Uterus (tissue), 4 donors: ENCODE results near the gene LCN10. TPM values are rescaled to one million over a fixed set of nuclear protein-coding genes. Genes with fewer than 3 reads are reported as not detected.
"Not testable (repeated sequence)": the region's sequence is repeated elsewhere in the genome, so short reads cannot be mapped to it uniquely, and the experiment has no call there.

ENCODE experiments used
- DNase-seq, 2 donors: peaks; one replicate each; pipeline ENCODE4 v3.0.0-alpha.2; 2019 to 2020
- H3K27ac ChIP-seq, 2 donors: fragments of 200-600 bp; sonication (generic); 1 replicate in 1 of 2; 2 replicates in 1 of 2; pipeline ENCODE4 v1.5.1; 2016 to 2018
- H3K27me3 ChIP-seq, 2 donors: fragments of 200-600 bp; sonication (generic); one replicate each; pipeline ENCODE4 v1.5.1; 2018 to 2019; ENCODE audit warnings: control low read depth in 1 of 2
- H3K36me3 ChIP-seq, 2 donors: fragments of 200-600 bp; sonication (generic); one replicate each; pipeline ENCODE4 v1.5.1; 2019; ENCODE audit warnings: control low read depth in 1 of 2
- H3K4me1 ChIP-seq, 2 donors: fragments of 200-600 bp; sonication (generic); one replicate each; pipeline ENCODE4 v1.5.1; 2018 to 2019; ENCODE audit warnings: control low read depth in 1 of 2
- H3K4me3 ChIP-seq, 2 donors: fragments of 200-600 bp; sonication (generic); 1 replicate in 1 of 2; 2 replicates in 1 of 2; pipeline ENCODE4 v1.5.1; 2018 to 2019; ENCODE audit warnings: mild to moderate bottlenecking in 1 of 2
- H3K9me3 ChIP-seq, 2 donors: fragments of 200-600 bp; sonication (generic); one replicate each; pipeline ENCODE4 v1.5.1; 2019; ENCODE audit warnings: control low read depth in 1 of 2
- CTCF ChIP-seq, 4 experiments: fragments of 200-600 bp in 2 of 4; fragments of 450-650 bp in 2 of 4; sonication (generic) in 2 of 4; IDR thresholded peaks; one replicate each; pipeline ENCODE4 v1.5.1; 2016 to 2019; ENCODE audit warnings: antibody characterized with exemption in 4 of 4, mild to moderate bottlenecking in 2 of 4, moderate library complexity in 1 of 4
- POLR2A ChIP-seq, 2 donors: fragments of 450-650 bp; IDR thresholded peaks; one replicate each; pipeline ENCODE4 v1.6.1; 2016; ENCODE audit warnings: antibody characterized with exemption in 2 of 2, mild to moderate bottlenecking in 1 of 2, moderate library complexity in 1 of 2
- intact Hi-C: fragments of 100-400 bp; cut with DNase I; formaldehyde crosslinking; loops from one replicate; pipeline ENCODE4 v1.15.1; 2023; ENCODE audit warnings: low total_unique reads
- total RNA-seq, 4 donors: library from RNA; depleted of rRNA in 3 of 4; stranded (reverse); fragments of >200 nt in 3 of 4; gene quantifications; one replicate each; pipeline versions ENCODE4 v1.1.0 to v1.2.4, GENCODE V29; 2014 to 2023
- donor health status: DM: yes; HTN: yes; CAD: no.

LCN10 gene
- total RNA-seq, 4 donors from 2014 or later, result 0.55 to 81.4 (median 20.4) TPM

GRCh38 chr9:136763649-136764035 is 20.9 kb upstream of the LCN10 start:
- Histone ChIP-seq H3K4me3 (no peak overlapping the region), H3K27ac (no peak overlapping the region), H3K4me1 (no peaks in the 10 kb centered on the region), H3K9me3 (no peaks in the 10 kb centered on the region), H3K36me3 (no peaks in the 10 kb centered on the region), H3K27me3 (no peaks in the 10 kb centered on the region)
- TF ChIP-seq POLR2A (IDR thresholded peaks at IDR 0.05) (no peak), CTCF (IDR thresholded peaks at IDR 0.05) (no peak)
- intact Hi-C loops, result no loop called here
- DNase-seq, result no peak

GRCh38 chr9:136762915-136763648 is 20.3 kb upstream of the LCN10 start:
- no peaks in the 10 kb centered on the region for H3K4me1 ChIP-seq
- DNase-seq, result peak; percentile 31 to 39

GRCh38 chr9:136762221-136762691 is 19.5 kb upstream of the LCN10 start:
- no peak for TF ChIP-seq POLR2A (IDR thresholded peaks at IDR 0.05)
- no peak for TF ChIP-seq CTCF (IDR thresholded peaks at IDR 0.05)
- no peak for DNase-seq
- Histone ChIP-seq H3K36me3 (no peaks in the 10 kb centered on the region), H3K9me3 (no peaks in the 10 kb centered on the region), H3K4me3 (no peak overlapping the region), H3K4me1 (no peaks in the 10 kb centered on the region), H3K27me3 (no peaks in the 10 kb centered on the region), H3K27ac (no peak overlapping the region)
- intact Hi-C loops, result no loop called here

More at GRCh38 chr9:136762915-136763648, 20.3 kb upstream of the LCN10 start:
- Histone ChIP-seq H3K9me3 (no peaks in the 10 kb centered on the region), H3K27me3 (no peaks in the 10 kb centered on the region), H3K4me3 (no peak overlapping the region), H3K27ac (no peak overlapping the region), H3K36me3 (no peaks in the 10 kb centered on the region)
- no peak for TF ChIP-seq POLR2A (IDR thresholded peaks at IDR 0.05)
- TF ChIP-seq CTCF (IDR thresholded peaks at IDR 0.05), result no peak
- intact Hi-C loops, result no loop called here

GRCh38 chr9:136761545-136761981 is 18.8 kb upstream of the LCN10 start:
- Histone ChIP-seq H3K27ac (no peak overlapping the region), H3K9me3 (no peaks in the 10 kb centered on the region), H3K4me1 (no peaks in the 10 kb centered on the region), H3K36me3 (no peaks in the 10 kb centered on the region), H3K4me3 (no peak overlapping the region), H3K27me3 (no peaks in the 10 kb centered on the region)
- intact Hi-C loops, result no loop called here
- TF ChIP-seq POLR2A (IDR thresholded peaks at IDR 0.05) (no peak), CTCF (IDR thresholded peaks at IDR 0.05) (no peak)
- no peak for DNase-seq

GRCh38 chr9:136760834-136761544 is 18.2 kb upstream of the LCN10 start:
- intact Hi-C loops, result not testable (repeated sequence)
- TF ChIP-seq CTCF (IDR thresholded peaks at IDR 0.05), result peak; percentile 13 to 43 (median 34)
- peak in 1 of 2 donors; percentile 30 for DNase-seq

More at GRCh38 chr9:136760834-136761544, 18.2 kb upstream of the LCN10 start:
- H3K27me3 ChIP-seq, H3K4me1 ChIP-seq, H3K9me3 ChIP-seq, H3K36me3 ChIP-seq, H3K27ac ChIP-seq, H3K4me3 ChIP-seq: not testable (repeated sequence)
